MM.1S (cell line): ENCODE data around the gene CSTPP1.

ENCODE experiments used
- EZH2 ChIP-seq: fragments of 300-600 bp; sonication (generic); optimal IDR thresholded peaks from 2 replicates; pipeline ENCODE3; 2017; ENCODE audit warnings: low read depth, mild to moderate bottlenecking, antibody characterized with exemption, low read length, mixed read lengths
- TF ChIP-seq, protein P1 (sequence below): fragments of 300-600 bp; sonication (generic); IDR thresholded peaks from 2 replicates; pipeline ENCODE4 v1.5.1; 2016; ENCODE audit warnings: antibody characterized with exemption, low read length, mixed read lengths

DNA sequence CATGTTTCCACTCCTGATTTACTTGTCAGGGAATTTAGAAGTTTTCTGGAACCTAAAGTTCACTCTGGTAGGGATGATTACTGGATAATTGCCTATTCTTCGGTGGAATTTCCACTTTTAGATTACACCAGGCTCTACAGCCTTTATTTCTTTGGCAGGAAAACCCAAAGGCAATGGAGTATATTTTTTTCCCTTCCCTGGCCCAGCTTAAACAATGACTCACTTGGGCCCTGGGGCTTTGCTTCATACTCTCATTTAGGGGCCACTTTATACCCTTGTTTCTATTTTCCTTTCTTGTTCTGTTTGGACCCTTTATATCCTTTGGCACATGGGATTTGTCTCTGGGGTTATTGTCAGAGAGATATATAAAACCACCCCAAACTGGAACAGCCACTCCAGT lies 114.7 kb downstream of the CSTPP1 start:
- TF ChIP-seq, protein P1, sequence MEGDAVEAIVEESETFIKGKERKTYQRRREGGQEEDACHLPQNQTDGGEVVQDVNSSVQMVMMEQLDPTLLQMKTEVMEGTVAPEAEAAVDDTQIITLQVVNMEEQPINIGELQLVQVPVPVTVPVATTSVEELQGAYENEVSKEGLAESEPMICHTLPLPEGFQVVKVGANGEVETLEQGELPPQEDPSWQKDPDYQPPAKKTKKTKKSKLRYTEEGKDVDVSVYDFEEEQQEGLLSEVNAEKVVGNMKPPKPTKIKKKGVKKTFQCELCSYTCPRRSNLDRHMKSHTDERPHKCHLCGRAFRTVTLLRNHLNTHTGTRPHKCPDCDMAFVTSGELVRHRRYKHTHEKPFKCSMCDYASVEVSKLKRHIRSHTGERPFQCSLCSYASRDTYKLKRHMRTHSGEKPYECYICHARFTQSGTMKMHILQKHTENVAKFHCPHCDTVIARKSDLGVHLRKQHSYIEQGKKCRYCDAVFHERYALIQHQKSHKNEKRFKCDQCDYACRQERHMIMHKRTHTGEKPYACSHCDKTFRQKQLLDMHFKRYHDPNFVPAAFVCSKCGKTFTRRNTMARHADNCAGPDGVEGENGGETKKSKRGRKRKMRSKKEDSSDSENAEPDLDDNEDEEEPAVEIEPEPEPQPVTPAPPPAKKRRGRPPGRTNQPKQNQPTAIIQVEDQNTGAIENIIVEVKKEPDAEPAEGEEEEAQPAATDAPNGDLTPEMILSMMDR = no peak
- TF ChIP-seq EZH2 = no peak
